ENCODE data around the gene HS1BP3. TPM values are rescaled to one million over a fixed set of nuclear protein-coding genes. Genes with fewer than 3 reads are reported as not detected.

The HS1BP3 gene
- total and polyA plus RNA-seq, 2 of the 13 experiments (the other 11 are each of a cell fraction or from before 2014, with no cell fraction given) = 15.2 to 22.0 TPM

DNA sequence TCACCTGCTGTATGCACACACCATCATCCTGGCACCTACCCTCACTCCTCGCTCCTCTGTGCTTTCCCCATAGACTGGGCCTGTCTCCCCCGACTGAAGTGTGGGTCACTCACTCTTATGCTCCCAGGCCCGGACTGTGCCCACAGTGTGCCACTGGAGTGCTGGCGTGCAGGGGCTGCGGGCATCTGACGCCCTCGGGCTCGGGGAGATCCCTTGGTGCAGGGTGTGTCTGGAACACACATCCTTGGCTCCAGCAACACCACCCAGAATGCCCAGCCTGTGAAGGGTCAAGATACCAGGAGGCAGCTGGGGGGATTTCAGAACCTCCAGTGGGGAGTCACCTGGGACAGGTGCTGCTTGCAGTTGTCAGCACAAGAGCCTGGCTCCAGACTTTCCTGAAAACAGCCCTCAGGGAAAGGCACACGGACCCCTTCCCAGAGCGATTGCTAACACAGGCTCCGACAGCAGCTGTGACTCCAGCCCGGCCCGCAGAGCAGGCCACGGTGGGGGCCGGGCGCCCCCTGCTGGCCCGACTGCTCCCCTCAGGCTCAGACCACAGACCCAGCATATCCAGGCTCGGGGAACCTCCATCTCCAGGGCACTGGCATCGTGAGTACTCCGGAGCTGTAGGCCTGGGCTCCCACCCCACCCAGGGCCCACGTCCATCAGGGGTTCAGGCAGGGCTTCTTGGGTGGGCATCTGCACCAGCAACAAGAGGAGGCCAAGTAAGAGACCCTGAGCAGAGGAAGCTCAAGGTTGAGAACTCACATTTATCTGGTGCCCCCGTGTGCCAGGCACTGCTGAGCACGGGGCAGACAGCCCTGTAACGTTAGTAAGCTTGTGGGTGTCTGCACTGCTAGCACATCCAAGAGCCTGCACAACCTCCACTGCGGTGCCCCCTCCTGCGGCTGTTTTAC is 8.6 kb downstream of the HS1BP3 start (continued):
- TF ChIP-seq ZFX (CRISPR knock-in tag; IDR thresholded peaks at IDR 0.05; ENCODE audit: low read depth) = 0 out of 2 replicates have a peak, but pooled peaks have one; percentile 19
- TF ChIP-seq FOXK2 (IDR thresholded peaks at IDR 0.05) = no peak
- peak; percentile 81 for TF ChIP-seq ZNF687 (CRISPR knock-in tag; IDR thresholded peaks at IDR 0.05)
- no peak for TF ChIP-seq ZNF232 (CRISPR knock-in tag; IDR thresholded peaks at IDR 0.05; ENCODE audit: borderline replicate concordance)
- TF ChIP-seq NCOA5 (CRISPR knock-in tag; IDR thresholded peaks at IDR 0.05) = no peak
- TF ChIP-seq ISX (CRISPR knock-in tag; conservative IDR thresholded peaks at IDR 0.05) = no peak
- TF ChIP-seq HNF1B (CRISPR knock-in tag; IDR thresholded peaks at IDR 0.05) = peak; percentile 87
- TF ChIP-seq ZKSCAN5 (CRISPR knock-in tag; IDR thresholded peaks at IDR 0.05) = no peak
- no peak for TF ChIP-seq ZKSCAN1 (IDR thresholded peaks at IDR 0.05; ENCODE audit: low read length)
- no peak for TF ChIP-seq ZNF558 (CRISPR knock-in tag; IDR thresholded peaks at IDR 0.05; ENCODE audit: borderline replicate concordance)
- peak; percentile 50; the same call in 1 of the 2 replicates for TF ChIP-seq IRX3 (CRISPR knock-in tag; IDR thresholded peaks at IDR 0.05; ENCODE audit: borderline replicate concordance, low read depth)
- peak; percentile 62; the same call in 1 of the 2 replicates for TF ChIP-seq KDM2A (CRISPR knock-in tag; IDR thresholded peaks at IDR 0.05; ENCODE audit: borderline replicate concordance, low read depth)
- TF ChIP-seq ZNF75D (CRISPR knock-in tag; IDR thresholded peaks at IDR 0.05; ENCODE audit: borderline replicate concordance) = no peak
- peak; percentile 100 for TF ChIP-seq RAD21 (CRISPR knock-in tag; IDR thresholded peaks at IDR 0.05)
- no peak for TF ChIP-seq KDM4B (CRISPR knock-in tag; IDR thresholded peaks at IDR 0.05)
- no peak for TF ChIP-seq NONO (IDR thresholded peaks at IDR 0.05)
- no peak for TF ChIP-seq NONO (CRISPR knock-in tag; conservative IDR thresholded peaks at IDR 0.05)
- TF ChIP-seq GATAD1 (CRISPR knock-in tag; IDR thresholded peaks at IDR 0.05) = 0 out of 2 replicates have a peak, but pooled peaks have one; percentile 37
- TF ChIP-seq ISL2 (CRISPR knock-in tag; IDR thresholded peaks at IDR 0.05) = 0 out of 2 replicates have a peak, but pooled peaks have one; percentile 39
- TF ChIP-seq MLLT10 (CRISPR knock-in tag; IDR thresholded peaks at IDR 0.05) = no peak
- TF ChIP-seq, protein P1, sequence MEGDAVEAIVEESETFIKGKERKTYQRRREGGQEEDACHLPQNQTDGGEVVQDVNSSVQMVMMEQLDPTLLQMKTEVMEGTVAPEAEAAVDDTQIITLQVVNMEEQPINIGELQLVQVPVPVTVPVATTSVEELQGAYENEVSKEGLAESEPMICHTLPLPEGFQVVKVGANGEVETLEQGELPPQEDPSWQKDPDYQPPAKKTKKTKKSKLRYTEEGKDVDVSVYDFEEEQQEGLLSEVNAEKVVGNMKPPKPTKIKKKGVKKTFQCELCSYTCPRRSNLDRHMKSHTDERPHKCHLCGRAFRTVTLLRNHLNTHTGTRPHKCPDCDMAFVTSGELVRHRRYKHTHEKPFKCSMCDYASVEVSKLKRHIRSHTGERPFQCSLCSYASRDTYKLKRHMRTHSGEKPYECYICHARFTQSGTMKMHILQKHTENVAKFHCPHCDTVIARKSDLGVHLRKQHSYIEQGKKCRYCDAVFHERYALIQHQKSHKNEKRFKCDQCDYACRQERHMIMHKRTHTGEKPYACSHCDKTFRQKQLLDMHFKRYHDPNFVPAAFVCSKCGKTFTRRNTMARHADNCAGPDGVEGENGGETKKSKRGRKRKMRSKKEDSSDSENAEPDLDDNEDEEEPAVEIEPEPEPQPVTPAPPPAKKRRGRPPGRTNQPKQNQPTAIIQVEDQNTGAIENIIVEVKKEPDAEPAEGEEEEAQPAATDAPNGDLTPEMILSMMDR (CRISPR knock-in tag; IDR thresholded peaks at IDR 0.05) = peak; percentile 99
- no peak for TF ChIP-seq SMARCC2 (IDR thresholded peaks at IDR 0.05)
- TF ChIP-seq TSC22D2 (CRISPR knock-in tag; IDR thresholded peaks at IDR 0.05; ENCODE audit: borderline replicate concordance) = peak; percentile 85; the same call in 1 of the 2 replicates
- TF ChIP-seq IRF2 (CRISPR knock-in tag; IDR thresholded peaks at IDR 0.05) = 0 out of 2 replicates have a peak, but pooled peaks have one; percentile 46

All from HepG2 (cell line).